GM12891 (cell line): ENCODE results near the gene NLGN3.
A peak's percentile ranks its signal among the peaks of the same experiment; 100 is the strongest.

ENCODE experiments used
- DNase-seq: peaks from one replicate; pipeline ENCODE4 v3.0.0; 2011; ENCODE audit warnings: low spot score; ENCODE audit not compliant: insufficient read length
- FAIRE-seq: peaks from 2 replicates; lab custom pipeline; 2011; peaks lifted over from hg19 to GRCh38; lab: Jason Lieb, UNC
- PAX5 ChIP-seq: IDR thresholded peaks from 2 replicates; pipeline ENCODE4 v1.6.1; 2011; ENCODE audit warnings: low read length, moderate library complexity, mild to moderate bottlenecking; ENCODE audit not compliant: insufficient read depth, severe bottlenecking
- POLR2A ChIP-seq: IDR thresholded peaks from 2 replicates; pipeline ENCODE4 v1.6.1; 2011; ENCODE audit warnings: low read depth, low read length, control low read depth
- POLR2AphosphoS5 ChIP-seq: IDR thresholded peaks from 2 replicates; pipeline ENCODE4 v1.6.1; 2011; ENCODE audit warnings: low read depth, low read length, control low read depth
- POU2F2 ChIP-seq: IDR thresholded peaks from 2 replicates; pipeline ENCODE4 v1.6.1; 2011; ENCODE audit warnings: low read depth, mild to moderate bottlenecking, control low read depth, low read length, moderate library complexity
- SPI1 ChIP-seq: IDR thresholded peaks from 2 replicates; pipeline ENCODE4 v1.6.1; 2011; ENCODE audit warnings: low read depth, low read length, control low read depth
- TAF1 ChIP-seq: IDR thresholded peaks from 2 replicates; pipeline ENCODE4 v1.6.1; 2011; ENCODE audit warnings: low read depth, low read length, control low read depth

Gene NLGN3

GRCh38 chrX:71195964-71196649 lies 51.5 kb downstream of the NLGN3 start:
- no peak for TF ChIP-seq POLR2A
- TF ChIP-seq SPI1 = no peak
- TF ChIP-seq POU2F2 = no peak
- no peak for TF ChIP-seq POLR2AphosphoS5
- no peak for TF ChIP-seq TAF1
- TF ChIP-seq PAX5 = no peak
- DNase-seq (no peak), FAIRE-seq (no peak)

- DNase-seq (peak; percentile 32), FAIRE-seq (peak; percentile 91)
- no peak; the same call in 1 of the 2 replicates for TF ChIP-seq POLR2A
- peak; percentile 90 for TF ChIP-seq SPI1
- TF ChIP-seq TAF1 = 0 out of 2 replicates have a peak, but pooled peaks have one; percentile 32
Measured at GRCh38 chrX:71198066-71198465, 53.4 kb downstream of the NLGN3 start.

- FAIRE-seq (no peak), DNase-seq (no peak)
- TF ChIP-seq SPI1 (no peak), PAX5 (no peak), POU2F2 (no peak), POLR2A (no peak), POLR2AphosphoS5 (no peak)
Measured at GRCh38 chrX:71199252-71200008, 54.8 kb downstream of the NLGN3 start.

GRCh38 chrX:71210816-71211215 lies 66.2 kb downstream of the NLGN3 start:
- DNase-seq (no peak), FAIRE-seq (no peak)
- TF ChIP-seq TAF1 = no peak
- TF ChIP-seq SPI1 = no peak
- TF ChIP-seq POLR2A = no peak
- no peak for TF ChIP-seq POLR2AphosphoS5
- no peak for TF ChIP-seq PAX5
- no peak for TF ChIP-seq POU2F2

GRCh38 chrX:71212536-71212935 lies 67.9 kb downstream of the NLGN3 start:
- FAIRE-seq (no peak), DNase-seq (no peak)
- TF ChIP-seq PAX5 = no peak
- no peak for TF ChIP-seq TAF1
- TF ChIP-seq POU2F2 = no peak
- no peak for TF ChIP-seq SPI1

- DNase-seq (no peak), FAIRE-seq (no peak)
- TF ChIP-seq PAX5 = no peak
- no peak for TF ChIP-seq POLR2A
- TF ChIP-seq POLR2AphosphoS5 = no peak
- no peak for TF ChIP-seq TAF1
- no peak for TF ChIP-seq POU2F2
Measured at GRCh38 chrX:71214152-71214551, 69.5 kb downstream of the NLGN3 start.

- DNase-seq (no peak), FAIRE-seq (no peak)
- TF ChIP-seq POLR2A (no peak), POLR2AphosphoS5 (no peak), SPI1 (no peak), POU2F2 (no peak), TAF1 (no peak), PAX5 (no peak)
Measured at GRCh38 chrX:71214604-71215337, 70.1 kb downstream of the NLGN3 start.

- DNase-seq (no peak), FAIRE-seq (no peak)
- no peak for TF ChIP-seq POLR2A
Measured at GRCh38 chrX:71215338-71215912, 70.8 kb downstream of the NLGN3 start.

GRCh38 chrX:71216485-71216884 lies 71.8 kb downstream of the NLGN3 start:
- TF ChIP-seq POLR2AphosphoS5 = no peak
- no peak for TF ChIP-seq PAX5
- no peak for TF ChIP-seq SPI1
- TF ChIP-seq POLR2A = no peak
- TF ChIP-seq TAF1 = no peak
- TF ChIP-seq POU2F2 = no peak
- no peak for FAIRE-seq
- DNase-seq = no peak
